Measurements from ENCODE around the gene ITGB4.

ITGB4 gene

GRCh38 chr17:75706042-75706728 lies 15.1 kb upstream of the ITGB4 start:
- no peak for DNase-seq (ENCODE audit: low spot score)
- no peaks in the 10 kb centered on the region for H3K4me1 Mint-ChIP-seq (ENCODE audit: low read depth)
- H3K36me3 Mint-ChIP-seq (ENCODE audit: low read depth): peaks cover 29% of the 10 kb centered on the region
- H3K27ac Mint-ChIP-seq: no peak overlapping the region
- no peak overlapping the region for H3K4me3 Mint-ChIP-seq
- H3K9me3 Mint-ChIP-seq: no peaks in the 10 kb centered on the region
- H3K27me3 Mint-ChIP-seq (ENCODE audit: low read depth): no peaks in the 10 kb centered on the region

DNA sequence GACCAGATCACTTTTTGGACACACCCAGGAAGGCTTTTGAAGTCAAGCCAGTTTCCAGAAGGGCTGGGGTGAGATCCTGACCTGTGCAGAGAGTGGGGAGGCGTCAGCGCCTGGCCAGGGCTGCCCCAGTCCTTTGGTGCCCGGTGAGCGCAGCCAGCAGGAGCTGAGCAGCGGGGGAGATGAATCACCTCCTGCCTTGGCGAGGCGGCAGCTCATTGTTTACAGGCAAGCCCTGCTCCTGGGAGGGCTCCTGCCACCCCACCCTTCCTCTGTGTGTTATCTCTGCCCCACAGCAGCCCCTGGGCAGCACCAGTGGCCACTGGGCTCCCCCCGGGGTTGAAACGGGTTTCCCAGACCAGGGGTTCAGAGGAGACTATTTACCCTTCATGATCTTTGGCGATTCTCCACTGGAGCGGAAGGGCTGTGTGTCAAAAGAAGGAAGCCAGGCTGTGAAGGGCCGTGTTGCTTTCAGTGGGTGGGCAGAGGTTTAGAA lies 14.1 kb upstream of the ITGB4 start:
- Mint-ChIP-seq H3K27ac (no peak overlapping the region), H3K4me3 (no peak overlapping the region), H3K36me3 (ENCODE audit: low read depth) (peaks cover 23% of the 10 kb centered on the region), H3K9me3 (no peaks in the 10 kb centered on the region), H3K27me3 (ENCODE audit: low read depth) (no peaks in the 10 kb centered on the region), H3K4me1 (ENCODE audit: low read depth) (no peaks in the 10 kb centered on the region)
- DNase-seq (ENCODE audit: low spot score): no peak

DNA sequence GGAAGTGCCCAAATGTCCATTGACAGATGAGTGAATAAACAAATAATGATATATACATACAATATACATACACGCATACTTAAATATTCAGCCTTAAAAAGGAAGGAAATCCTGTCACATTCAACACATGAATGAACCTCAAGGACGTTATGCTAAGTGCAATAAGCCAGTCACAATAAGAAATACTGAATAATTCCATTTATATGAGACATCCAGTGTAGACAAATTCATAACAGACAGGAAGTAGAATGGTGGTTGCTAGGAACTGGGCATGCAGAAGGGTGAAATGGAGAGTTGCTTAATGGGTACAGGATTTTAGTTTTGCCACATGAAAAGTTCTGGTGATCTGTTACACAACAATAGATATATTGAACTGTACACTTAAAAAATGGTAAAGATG lies 8.8 kb upstream of the ITGB4 start:
- Mint-ChIP-seq H3K27ac (no peak overlapping the region), H3K4me1 (ENCODE audit: low read depth) (no peaks in the 10 kb centered on the region), H3K9me3 (no peaks in the 10 kb centered on the region), H3K4me3 (no peak overlapping the region), H3K27me3 (ENCODE audit: low read depth) (peaks cover 3% of the 10 kb centered on the region), H3K36me3 (ENCODE audit: low read depth) (peaks cover 5% of the 10 kb centered on the region)
- no peak for DNase-seq (ENCODE audit: low spot score)

GRCh38 chr17:75719732-75720131 lies 1.5 kb upstream of the ITGB4 start:
- Mint-ChIP-seq H3K9me3 (no peaks in the 10 kb centered on the region), H3K27ac (no peak overlapping the region), H3K36me3 (ENCODE audit: low read depth) (no peaks in the 10 kb centered on the region), H3K4me1 (ENCODE audit: low read depth) (peaks cover 4% of the 10 kb centered on the region), H3K27me3 (ENCODE audit: low read depth) (peaks cover 17% of the 10 kb centered on the region), H3K4me3 (peak overlapping the region; percentile 82)
- DNase-seq (ENCODE audit: low spot score): no peak

GRCh38 chr17:75721463-75722011 lies 278 bp downstream of the ITGB4 start:
- Mint-ChIP-seq H3K27me3 (ENCODE audit: low read depth) (peaks cover 17% of the 10 kb centered on the region), H3K9me3 (no peaks in the 10 kb centered on the region), H3K4me3 (peak overlapping the region; percentile 60), H3K36me3 (ENCODE audit: low read depth) (no peaks in the 10 kb centered on the region), H3K4me1 (ENCODE audit: low read depth) (peaks cover 4% of the 10 kb centered on the region), H3K27ac (no peak overlapping the region)
- no peak for DNase-seq (ENCODE audit: low spot score)

- Mint-ChIP-seq H3K4me1 (ENCODE audit: low read depth) (peaks cover 4% of the 10 kb centered on the region), H3K36me3 (ENCODE audit: low read depth) (no peaks in the 10 kb centered on the region), H3K4me3 (peak overlapping the region; percentile 60), H3K27ac (no peak overlapping the region), H3K27me3 (ENCODE audit: low read depth) (peaks cover 17% of the 10 kb centered on the region), H3K9me3 (no peaks in the 10 kb centered on the region)
- no peak for DNase-seq (ENCODE audit: low spot score)
These were observed 817 bp downstream of the ITGB4 start for GRCh38 chr17:75722076-75722475.

GRCh38 chr17:75722542-75723095 lies 1.4 kb downstream of the ITGB4 start:
- DNase-seq (ENCODE audit: low spot score): no peak
- peaks cover 17% of the 10 kb centered on the region for H3K27me3 Mint-ChIP-seq (ENCODE audit: low read depth)
- no peak overlapping the region for H3K4me3 Mint-ChIP-seq
- H3K27ac Mint-ChIP-seq: no peak overlapping the region
- H3K36me3 Mint-ChIP-seq (ENCODE audit: low read depth): no peaks in the 10 kb centered on the region
- peaks cover 4% of the 10 kb centered on the region for H3K4me1 Mint-ChIP-seq (ENCODE audit: low read depth)
- H3K9me3 Mint-ChIP-seq: no peaks in the 10 kb centered on the region

- H3K4me3 Mint-ChIP-seq: no peak overlapping the region
- H3K27me3 Mint-ChIP-seq (ENCODE audit: low read depth): peaks cover 17% of the 10 kb centered on the region
- H3K4me1 Mint-ChIP-seq (ENCODE audit: low read depth): peaks cover 4% of the 10 kb centered on the region
- no peak overlapping the region for H3K27ac Mint-ChIP-seq
- no peak for DNase-seq (ENCODE audit: low spot score)
- H3K9me3 Mint-ChIP-seq: no peaks in the 10 kb centered on the region
- no peaks in the 10 kb centered on the region for H3K36me3 Mint-ChIP-seq (ENCODE audit: low read depth)
These were observed 2.1 kb downstream of the ITGB4 start for GRCh38 chr17:75723171-75723930.

DNA sequence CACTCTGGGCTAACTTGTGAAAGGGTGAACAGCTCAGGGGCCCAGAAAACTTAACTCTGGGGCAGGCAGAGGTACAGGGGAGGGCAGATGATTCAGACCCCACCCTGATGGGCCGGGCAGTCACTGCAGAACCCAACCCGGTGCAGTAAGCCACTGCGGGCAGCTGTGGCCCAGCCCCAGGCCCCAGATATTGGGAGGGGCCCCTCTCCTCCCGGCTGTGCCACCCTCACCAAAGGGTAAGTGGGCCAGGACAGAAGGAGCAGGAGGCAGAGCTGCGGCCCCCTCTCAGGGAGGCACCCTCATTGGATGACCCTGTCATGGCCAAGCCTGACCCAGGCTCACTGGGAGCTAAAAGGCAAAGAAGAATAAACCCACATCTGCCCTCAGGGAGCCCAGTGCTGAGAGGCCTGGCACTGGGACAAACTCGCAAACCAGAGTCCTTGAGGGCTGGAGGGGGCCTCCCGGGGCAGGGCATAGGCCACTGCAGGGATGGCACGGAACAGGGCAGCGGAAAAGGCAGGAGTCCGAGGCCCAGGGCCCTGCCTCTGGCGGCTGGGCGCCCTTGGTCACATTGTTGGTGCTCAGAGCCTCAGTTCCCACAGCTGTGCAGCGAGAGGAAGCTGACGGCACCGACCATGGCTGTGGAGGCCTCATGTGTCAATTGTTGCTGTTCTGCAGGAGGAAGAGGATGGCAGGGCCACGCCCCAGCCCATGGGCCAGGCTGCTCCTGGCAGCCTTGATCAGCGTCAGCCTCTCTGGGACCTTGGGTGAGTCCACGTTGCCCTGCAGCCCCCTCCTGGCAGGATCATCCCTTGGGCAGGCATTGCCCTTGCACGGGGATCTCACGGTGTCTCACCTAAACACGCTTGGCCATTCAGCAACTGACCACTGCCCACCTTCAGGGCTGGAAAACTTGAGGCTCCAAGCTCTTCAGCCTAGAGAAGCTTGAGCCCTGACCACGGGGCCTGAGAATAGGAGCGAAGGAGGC lies 3.1 kb downstream of the ITGB4 start:
- H3K36me3 Mint-ChIP-seq (ENCODE audit: low read depth): no peaks in the 10 kb centered on the region
- H3K9me3 Mint-ChIP-seq: no peaks in the 10 kb centered on the region
- H3K4me1 Mint-ChIP-seq (ENCODE audit: low read depth): peaks cover 4% of the 10 kb centered on the region
- no peak overlapping the region for H3K4me3 Mint-ChIP-seq
- peaks cover 12% of the 10 kb centered on the region for H3K27me3 Mint-ChIP-seq (ENCODE audit: low read depth)
- no peak for DNase-seq (ENCODE audit: low spot score)
- no peak overlapping the region for H3K27ac Mint-ChIP-seq

DNA sequence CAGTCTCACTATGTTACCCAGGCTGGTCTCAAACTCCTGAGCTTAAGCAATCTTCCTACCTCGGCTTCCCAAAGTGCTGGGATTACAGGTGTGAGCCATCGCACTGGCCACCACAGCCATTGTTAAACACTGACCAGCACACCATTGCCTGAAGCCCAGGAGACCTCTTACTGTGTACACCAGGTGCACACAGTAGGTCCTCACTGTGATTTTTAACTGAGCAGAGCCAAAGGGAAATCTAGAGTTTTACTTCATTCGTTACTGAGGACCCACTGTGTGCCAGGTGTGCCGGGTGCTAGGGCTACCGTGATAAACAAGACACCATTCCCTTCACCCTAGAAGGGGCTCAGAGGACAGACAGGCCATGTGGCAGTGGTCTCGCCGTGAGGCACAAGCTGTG lies 4.2 kb downstream of the ITGB4 start:
- no peak overlapping the region for H3K27ac Mint-ChIP-seq
- DNase-seq (ENCODE audit: low spot score): no peak
- peaks cover 2% of the 10 kb centered on the region for H3K4me1 Mint-ChIP-seq (ENCODE audit: low read depth)
- H3K27me3 Mint-ChIP-seq (ENCODE audit: low read depth): peaks cover 4% of the 10 kb centered on the region
- H3K36me3 Mint-ChIP-seq (ENCODE audit: low read depth): no peaks in the 10 kb centered on the region
- H3K4me3 Mint-ChIP-seq: no peak overlapping the region
- no peaks in the 10 kb centered on the region for H3K9me3 Mint-ChIP-seq

- Mint-ChIP-seq H3K27ac (no peak overlapping the region), H3K9me3 (no peaks in the 10 kb centered on the region), H3K36me3 (ENCODE audit: low read depth) (no peaks in the 10 kb centered on the region), H3K4me3 (no peak overlapping the region), H3K4me1 (ENCODE audit: low read depth) (no peaks in the 10 kb centered on the region), H3K27me3 (ENCODE audit: low read depth) (no peaks in the 10 kb centered on the region)
- no peak for DNase-seq (ENCODE audit: low spot score)
These were observed 6.1 kb downstream of the ITGB4 start for GRCh38 chr17:75727391-75727790.

GRCh38 chr17:75729351-75729750 lies 8.1 kb downstream of the ITGB4 start:
- DNase-seq (ENCODE audit: low spot score): no peak
- no peak overlapping the region for H3K27ac Mint-ChIP-seq
- no peaks in the 10 kb centered on the region for H3K9me3 Mint-ChIP-seq
- H3K27me3 Mint-ChIP-seq (ENCODE audit: low read depth): no peaks in the 10 kb centered on the region
- H3K36me3 Mint-ChIP-seq (ENCODE audit: low read depth): no peaks in the 10 kb centered on the region
- H3K4me3 Mint-ChIP-seq: no peak overlapping the region
- H3K4me1 Mint-ChIP-seq (ENCODE audit: low read depth): no peaks in the 10 kb centered on the region

DNA sequence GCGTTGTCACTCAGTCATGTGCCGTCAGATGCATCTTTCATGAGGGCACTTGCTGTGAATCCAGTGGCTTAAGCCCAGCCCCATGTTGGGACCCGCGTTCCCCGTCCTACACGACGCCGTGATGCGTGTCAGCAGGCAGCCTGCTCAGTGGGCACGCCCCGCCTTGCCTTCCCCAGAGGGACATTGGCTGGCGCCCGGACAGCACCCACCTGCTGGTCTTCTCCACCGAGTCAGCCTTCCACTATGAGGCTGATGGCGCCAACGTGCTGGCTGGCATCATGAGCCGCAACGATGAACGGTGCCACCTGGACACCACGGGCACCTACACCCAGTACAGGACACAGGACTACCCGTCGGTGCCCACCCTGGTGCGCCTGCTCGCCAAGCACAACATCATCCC lies 8.8 kb downstream of the ITGB4 start:
- H3K9me3 Mint-ChIP-seq: no peaks in the 10 kb centered on the region

More for the DNA sequence above, 8.8 kb downstream of the ITGB4 start:
- no peaks in the 10 kb centered on the region for H3K36me3 Mint-ChIP-seq (ENCODE audit: low read depth)
- DNase-seq (ENCODE audit: low spot score): no peak
- no peaks in the 10 kb centered on the region for H3K4me1 Mint-ChIP-seq (ENCODE audit: low read depth)
- H3K4me3 Mint-ChIP-seq: no peak overlapping the region
- no peak overlapping the region for H3K27ac Mint-ChIP-seq
- no peaks in the 10 kb centered on the region for H3K27me3 Mint-ChIP-seq (ENCODE audit: low read depth)
